Measurements from ENCODE around the gene FKBP1A.

DNA sequence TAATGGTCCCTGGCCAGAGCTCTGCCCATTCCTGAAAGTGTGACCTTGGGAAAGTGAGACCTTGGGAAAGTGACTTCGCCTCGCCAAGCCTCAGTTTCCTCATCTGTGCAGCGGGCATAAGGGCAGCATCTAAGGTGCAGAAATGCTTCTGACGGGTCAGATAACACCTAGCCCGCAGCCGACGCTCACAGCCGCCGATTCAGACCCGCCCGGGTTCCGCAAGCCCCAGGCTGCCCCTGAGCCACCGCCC is 486 bp downstream of the FKBP1A start:
- no peak for TF ChIP-seq TAF1 (IDR thresholded peaks at IDR 0.05; ENCODE audit: low read depth)
- TF ChIP-seq, protein P1, sequence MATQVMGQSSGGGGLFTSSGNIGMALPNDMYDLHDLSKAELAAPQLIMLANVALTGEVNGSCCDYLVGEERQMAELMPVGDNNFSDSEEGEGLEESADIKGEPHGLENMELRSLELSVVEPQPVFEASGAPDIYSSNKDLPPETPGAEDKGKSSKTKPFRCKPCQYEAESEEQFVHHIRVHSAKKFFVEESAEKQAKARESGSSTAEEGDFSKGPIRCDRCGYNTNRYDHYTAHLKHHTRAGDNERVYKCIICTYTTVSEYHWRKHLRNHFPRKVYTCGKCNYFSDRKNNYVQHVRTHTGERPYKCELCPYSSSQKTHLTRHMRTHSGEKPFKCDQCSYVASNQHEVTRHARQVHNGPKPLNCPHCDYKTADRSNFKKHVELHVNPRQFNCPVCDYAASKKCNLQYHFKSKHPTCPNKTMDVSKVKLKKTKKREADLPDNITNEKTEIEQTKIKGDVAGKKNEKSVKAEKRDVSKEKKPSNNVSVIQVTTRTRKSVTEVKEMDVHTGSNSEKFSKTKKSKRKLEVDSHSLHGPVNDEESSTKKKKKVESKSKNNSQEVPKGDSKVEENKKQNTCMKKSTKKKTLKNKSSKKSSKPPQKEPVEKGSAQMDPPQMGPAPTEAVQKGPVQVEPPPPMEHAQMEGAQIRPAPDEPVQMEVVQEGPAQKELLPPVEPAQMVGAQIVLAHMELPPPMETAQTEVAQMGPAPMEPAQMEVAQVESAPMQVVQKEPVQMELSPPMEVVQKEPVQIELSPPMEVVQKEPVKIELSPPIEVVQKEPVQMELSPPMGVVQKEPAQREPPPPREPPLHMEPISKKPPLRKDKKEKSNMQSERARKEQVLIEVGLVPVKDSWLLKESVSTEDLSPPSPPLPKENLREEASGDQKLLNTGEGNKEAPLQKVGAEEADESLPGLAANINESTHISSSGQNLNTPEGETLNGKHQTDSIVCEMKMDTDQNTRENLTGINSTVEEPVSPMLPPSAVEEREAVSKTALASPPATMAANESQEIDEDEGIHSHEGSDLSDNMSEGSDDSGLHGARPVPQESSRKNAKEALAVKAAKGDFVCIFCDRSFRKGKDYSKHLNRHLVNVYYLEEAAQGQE (IDR thresholded peaks at IDR 0.05; ENCODE audit: low read depth): no peak
- TF ChIP-seq, protein P2, sequence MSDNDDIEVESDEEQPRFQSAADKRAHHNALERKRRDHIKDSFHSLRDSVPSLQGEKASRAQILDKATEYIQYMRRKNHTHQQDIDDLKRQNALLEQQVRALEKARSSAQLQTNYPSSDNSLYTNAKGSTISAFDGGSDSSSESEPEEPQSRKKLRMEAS (IDR thresholded peaks at IDR 0.05): no peak
- TF ChIP-seq, protein P3, sequence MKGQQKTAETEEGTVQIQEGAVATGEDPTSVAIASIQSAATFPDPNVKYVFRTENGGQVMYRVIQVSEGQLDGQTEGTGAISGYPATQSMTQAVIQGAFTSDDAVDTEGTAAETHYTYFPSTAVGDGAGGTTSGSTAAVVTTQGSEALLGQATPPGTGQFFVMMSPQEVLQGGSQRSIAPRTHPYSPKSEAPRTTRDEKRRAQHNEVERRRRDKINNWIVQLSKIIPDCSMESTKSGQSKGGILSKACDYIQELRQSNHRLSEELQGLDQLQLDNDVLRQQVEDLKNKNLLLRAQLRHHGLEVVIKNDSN (IDR thresholded peaks at IDR 0.05): no peak

Data from Ishikawa (cell line).